GM18520 (cell line): Measurements from ENCODE around the gene ACVR1.

ENCODE experiments used
- ATAC-seq: cut with Tn5 transposase; IDR thresholded peaks from one replicate; pipeline ENCODE4 v1.9.1; 2021; ENCODE audit not compliant: unreplicated experiment

Gene ACVR1

GRCh38 chr2:157800838-157801495, 75.2 kb downstream of the ACVR1 start:
- no peak for ATAC-seq

DNA sequence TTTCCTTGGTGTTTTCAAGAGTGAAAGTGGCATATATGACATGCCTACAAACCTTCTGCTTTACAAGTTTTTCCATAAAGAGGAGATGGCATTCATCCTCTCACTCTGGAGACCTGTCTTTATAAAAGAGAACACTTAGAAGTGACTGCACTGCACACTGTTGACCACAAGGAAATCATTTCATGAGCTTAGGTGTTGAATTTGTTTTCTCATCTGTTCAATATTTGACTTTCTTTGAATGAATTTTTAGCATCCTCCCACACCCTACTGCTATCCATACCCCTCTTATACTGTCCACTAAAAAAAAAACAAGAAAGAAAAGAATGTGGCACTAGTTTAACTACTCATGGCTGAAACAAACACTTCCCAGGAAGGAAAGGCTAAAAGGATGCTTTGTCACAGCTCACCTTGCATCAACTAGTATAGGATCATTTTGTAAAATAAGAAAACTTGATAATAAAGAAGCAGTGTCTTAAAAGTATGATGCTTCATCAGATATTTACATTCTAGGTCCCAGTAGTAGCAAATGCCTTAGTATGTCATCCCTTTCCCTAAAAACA, 83.0 kb downstream of the ACVR1 start:
- no peak for ATAC-seq

DNA sequence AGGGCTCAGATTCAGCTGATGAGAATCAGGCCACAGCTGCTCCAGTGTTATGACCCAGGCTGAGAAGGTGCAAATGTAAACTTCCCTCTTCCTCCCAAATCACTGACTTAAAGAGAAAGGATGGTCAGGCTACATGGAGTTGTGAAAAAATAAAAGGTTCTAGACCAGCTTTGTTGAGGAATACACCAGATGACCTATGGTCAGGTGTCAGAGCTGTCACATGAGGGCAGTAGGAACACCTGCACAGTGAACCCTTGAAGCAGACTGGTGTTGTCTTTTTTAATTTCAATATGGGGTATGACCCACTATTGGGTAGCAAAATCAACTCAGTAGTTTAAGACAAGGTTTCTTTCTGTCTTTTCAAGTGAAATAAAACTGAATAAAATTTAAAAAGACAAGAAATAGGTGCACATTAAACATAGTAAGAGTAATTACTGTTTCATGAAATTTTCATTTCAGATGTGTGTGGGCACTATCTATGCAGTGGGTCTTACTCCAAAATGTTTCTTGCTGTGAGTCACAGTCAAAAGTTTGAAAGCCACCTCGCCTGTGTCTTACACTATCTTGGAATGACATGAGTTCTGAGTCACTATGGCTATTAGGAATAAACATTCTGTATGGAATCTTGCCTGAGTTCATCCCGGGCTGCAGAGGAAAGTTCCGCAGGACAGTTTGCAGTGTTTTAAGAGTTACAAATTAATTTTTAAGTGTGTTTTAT, 83.6 kb downstream of the ACVR1 start:
- ATAC-seq = no peak

GRCh38 chr2:157790780-157791179, 85.3 kb downstream of the ACVR1 start:
- no peak for ATAC-seq

GRCh38 chr2:157789933-157790511, 86.1 kb downstream of the ACVR1 start:
- ATAC-seq = no peak

GRCh38 chr2:157789256-157789655, 86.9 kb downstream of the ACVR1 start:
- no peak for ATAC-seq

- no peak for ATAC-seq
Observed at GRCh38 chr2:157788201-157788600, 87.9 kb downstream of the ACVR1 start.

DNA sequence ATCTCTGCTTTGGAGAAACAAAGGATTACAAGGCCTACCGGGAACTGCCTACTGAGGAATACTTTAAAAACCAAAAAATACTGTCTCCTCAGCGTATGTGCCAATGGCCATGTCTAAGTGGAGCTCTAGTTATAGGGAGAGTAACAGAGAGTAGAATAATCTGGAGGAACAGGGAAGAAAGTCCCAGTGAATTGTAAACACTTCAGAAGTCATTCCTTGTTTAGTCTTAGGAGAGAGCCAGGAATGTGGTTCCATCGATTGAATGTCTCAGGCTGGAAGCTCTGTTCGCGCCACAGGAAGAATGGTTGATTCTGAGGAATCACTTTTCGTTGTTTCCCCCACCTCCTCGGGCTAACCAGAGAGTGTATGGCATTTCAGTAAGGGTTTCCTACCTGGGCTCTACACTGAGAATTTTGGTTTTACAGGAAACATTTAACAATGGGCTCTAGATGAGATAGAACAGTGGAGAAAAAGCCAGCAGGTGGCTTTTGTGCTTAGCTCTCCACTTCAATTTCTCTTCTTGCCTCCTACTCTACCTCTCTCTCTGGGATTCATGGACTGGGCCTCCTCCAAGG, 88.7 kb downstream of the ACVR1 start:
- no peak for ATAC-seq

DNA sequence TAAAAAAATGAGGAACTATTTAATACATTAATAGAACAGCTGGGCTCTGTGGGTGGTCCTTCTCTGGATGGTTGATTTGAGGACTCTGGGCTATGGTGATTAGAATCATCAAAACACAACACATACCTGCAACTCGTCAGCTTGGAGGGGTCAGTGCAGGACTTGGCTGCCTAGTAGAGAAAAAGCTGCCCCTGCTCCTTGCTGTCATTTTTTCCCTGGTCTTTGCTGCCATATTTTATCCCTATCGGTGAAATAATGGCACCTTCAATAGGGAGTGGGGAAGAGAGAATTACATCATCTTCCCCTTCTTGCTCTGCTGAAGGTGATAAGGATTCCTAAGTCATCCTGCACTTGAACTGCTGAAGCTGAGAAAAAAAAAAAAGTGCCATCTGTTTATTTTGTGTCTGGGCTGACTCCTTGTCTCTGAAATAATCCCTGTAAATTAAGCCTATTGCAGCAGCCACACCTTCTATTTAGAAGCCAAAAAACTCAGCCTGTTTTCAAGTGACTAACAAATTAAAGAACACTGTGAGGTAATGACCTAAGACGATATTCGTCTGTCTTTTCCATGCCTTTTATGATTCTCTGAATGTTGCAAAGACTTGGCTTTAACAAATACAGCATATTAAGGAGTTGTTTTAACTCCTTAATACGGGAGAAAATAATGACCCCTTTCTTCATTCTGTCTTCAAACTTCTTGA, 89.3 kb downstream of the ACVR1 start:
- ATAC-seq = no peak

GRCh38 chr2:157785866-157786662, 90.1 kb downstream of the ACVR1 start:
- ATAC-seq = no peak

- no peak for ATAC-seq
Observed at GRCh38 chr2:157785200-157785599, 90.9 kb downstream of the ACVR1 start.

GRCh38 chr2:157784823-157785175, 91.3 kb downstream of the ACVR1 start:
- no peak for ATAC-seq

- no peak for ATAC-seq
Observed at GRCh38 chr2:157784169-157784822, 91.8 kb downstream of the ACVR1 start.

GRCh38 chr2:157783245-157783644, 92.9 kb downstream of the ACVR1 start:
- ATAC-seq = no peak

DNA sequence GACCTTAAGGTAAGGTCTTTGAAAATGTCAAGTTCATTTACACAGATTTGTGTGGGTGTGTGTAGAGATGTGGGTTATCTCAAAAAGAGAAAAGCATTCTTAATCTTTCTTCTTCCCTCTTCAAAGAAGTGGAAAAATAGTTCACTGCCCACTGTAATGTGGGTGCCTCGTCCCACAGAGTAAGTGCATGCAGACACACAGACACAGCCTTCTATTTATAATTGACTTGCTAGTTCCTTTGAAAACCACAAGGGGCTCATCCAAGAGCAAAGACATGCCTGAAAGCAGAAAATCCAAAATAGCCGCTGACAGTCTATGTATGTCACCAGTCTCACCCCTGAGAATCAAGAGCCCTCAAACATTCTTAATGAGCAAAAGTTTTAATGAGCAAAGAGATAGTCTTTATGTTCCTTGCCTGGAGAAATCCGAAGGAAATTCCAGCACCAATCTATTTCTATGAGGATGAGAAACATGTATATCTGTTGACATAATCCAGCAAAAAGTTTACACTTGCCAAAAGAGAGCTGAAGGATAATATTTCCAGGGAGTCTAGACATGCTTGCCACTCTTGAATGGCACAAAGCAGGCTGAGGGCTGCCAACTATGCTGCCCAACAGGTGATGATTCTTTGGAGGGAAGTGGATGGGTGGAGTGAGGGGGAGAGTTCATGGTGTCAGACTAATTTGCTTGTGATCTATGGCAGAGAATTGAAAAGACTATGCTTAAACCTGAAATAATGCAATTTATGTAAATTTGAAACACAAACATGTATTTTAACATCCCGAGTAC, 93.9 kb downstream of the ACVR1 start:
- ATAC-seq = no peak

GRCh38 chr2:157780211-157780610, 95.9 kb downstream of the ACVR1 start:
- ATAC-seq = no peak

GRCh38 chr2:157779794-157780193, 96.3 kb downstream of the ACVR1 start:
- no peak for ATAC-seq

DNA sequence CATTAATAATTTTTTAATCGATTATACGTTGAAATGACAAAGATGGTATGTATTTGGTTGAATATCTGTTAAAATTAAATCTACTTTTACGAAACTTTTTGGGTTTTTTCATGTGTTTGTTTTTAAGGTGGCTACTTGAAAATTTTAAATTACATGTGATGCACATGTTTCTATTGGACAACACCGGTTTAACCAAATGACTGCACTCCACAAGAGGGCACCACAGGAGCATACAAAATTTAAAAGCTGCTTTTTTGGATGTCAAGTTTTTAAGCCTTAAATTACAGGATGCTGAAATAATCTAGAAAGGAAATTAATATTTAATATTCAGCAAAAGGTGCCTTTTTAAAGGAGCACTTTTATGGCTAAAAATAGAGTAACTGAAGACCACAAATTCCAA, 98.7 kb downstream of the ACVR1 start:
- ATAC-seq = no peak

- no peak for ATAC-seq
Observed at GRCh38 chr2:157771234-157771633, 104.9 kb downstream of the ACVR1 start.
